Lower lobe of right lung (tissue), 2 donors: ENCODE measurements around the gene BBC3. TPM values are rescaled to one million over a fixed set of nuclear protein-coding genes. Genes with fewer than 3 reads are reported as not detected.

Experiments used
- ATAC-seq, 2 donors: fragments of 200-7000 bp; cut with Tn5 transposase; one replicate each; pipeline ENCODE4 v1.9.1; 2020 to 2022; ENCODE audit warnings: mild to moderate bottlenecking in 2 of 2, moderate library complexity in 2 of 2
- DNase-seq: peaks from one replicate; pipeline ENCODE4 v3.0.0-alpha.2; 2020
- H3K27ac ChIP-seq: fragments of 200-600 bp; one replicate; pipeline ENCODE4 v1.8.0; 2022
- H3K27me3 ChIP-seq: fragments of 200-600 bp; one replicate; pipeline ENCODE4 v1.8.0; 2022; ENCODE audit warnings: low read depth
- H3K36me3 ChIP-seq: fragments of 200-600 bp; one replicate; pipeline ENCODE4 v1.8.0; 2022; ENCODE audit warnings: mild to moderate bottlenecking
- H3K4me1 ChIP-seq: fragments of 200-600 bp; one replicate; pipeline ENCODE4 v1.8.0; 2022
- H3K4me3 ChIP-seq: fragments of 200-600 bp; one replicate; pipeline ENCODE4 v1.8.0; 2022; ENCODE audit warnings: mild to moderate bottlenecking
- H3K9me3 ChIP-seq: fragments of 200-600 bp; one replicate; pipeline ENCODE4 v1.8.0; 2022
- CTCF ChIP-seq: fragments of 200-600 bp; IDR thresholded peaks from one replicate; pipeline ENCODE4 v1.8.0; 2022; ENCODE audit warnings: antibody characterized with exemption, mild to moderate bottlenecking
- intact Hi-C: fragments of 100-400 bp; cut with DNase I; formaldehyde crosslinking; loops from one replicate; pipeline ENCODE4 v1.11.0; 2022
- total RNA-seq: library from RNA; stranded (reverse); fragmentation: NEBNext Ultra II Directional; extraction: Animal tissue kit (Norgen Biotek cat#: 25700); gene quantifications from one replicate; pipeline ENCODE4 v1.2.1, GENCODE V29; 2021
- donor health status: DM: no; HTN: yes; CAD: no; lungs with severe emphysema.

BBC3 gene
- total RNA-seq, 1 donor from 2014 or later = 18.5 TPM

DNA sequence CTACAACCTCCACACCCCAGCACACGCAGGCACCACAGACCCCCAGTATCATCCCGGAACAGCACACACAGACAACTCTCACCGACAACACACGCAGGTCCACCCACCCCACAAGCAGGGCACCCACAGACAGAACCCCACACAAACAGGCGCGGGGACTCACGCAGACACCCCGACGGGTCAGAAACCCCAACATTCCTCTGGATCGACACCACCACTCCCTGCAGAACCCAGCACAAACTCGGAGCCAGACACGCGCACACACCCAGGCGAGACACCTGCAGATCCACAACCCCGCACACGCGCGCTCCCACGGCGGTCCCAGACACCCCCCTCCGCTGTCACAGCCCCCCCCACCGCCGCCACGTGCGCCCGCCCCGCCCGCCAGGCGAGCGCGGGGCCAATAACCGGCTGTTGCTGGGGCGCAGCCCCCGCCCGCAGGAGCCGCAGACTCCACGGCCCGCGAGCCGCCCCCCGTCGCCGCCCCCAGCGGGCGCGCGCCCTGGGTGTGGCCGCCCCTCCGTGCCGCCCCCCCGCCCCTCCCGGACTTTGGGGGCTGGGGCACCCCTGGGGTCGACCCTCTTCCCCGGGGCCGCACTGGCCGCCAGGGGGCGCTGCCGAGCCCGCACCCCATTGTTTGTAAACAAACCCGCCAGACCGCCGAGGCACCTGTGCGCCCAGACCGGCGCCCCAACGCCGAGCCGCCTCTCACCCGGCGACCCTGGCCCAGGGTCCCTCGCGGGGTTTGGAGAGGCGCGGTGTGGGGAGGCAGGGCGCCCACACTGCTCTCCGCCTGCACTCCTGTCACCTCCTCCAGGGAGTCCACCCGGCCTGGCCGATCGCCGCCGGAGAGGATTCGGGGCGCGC lies 712 bp downstream of the BBC3 start:
- Histone ChIP-seq H3K9me3 (no peaks in the 10 kb centered on the region), H3K4me1 (peaks cover 46% of the 10 kb centered on the region), H3K4me3 (peak overlapping the region; percentile 91), H3K27me3 (no peaks in the 10 kb centered on the region), H3K36me3 (peaks cover 2% of the 10 kb centered on the region), H3K27ac (peak overlapping the region; percentile 89)
- peak; percentile 78 for TF ChIP-seq CTCF
- DNase-seq = peak; percentile 84
- intact Hi-C loops = no loop called here
- ATAC-seq = peak; percentile 5 to 6

DNA sequence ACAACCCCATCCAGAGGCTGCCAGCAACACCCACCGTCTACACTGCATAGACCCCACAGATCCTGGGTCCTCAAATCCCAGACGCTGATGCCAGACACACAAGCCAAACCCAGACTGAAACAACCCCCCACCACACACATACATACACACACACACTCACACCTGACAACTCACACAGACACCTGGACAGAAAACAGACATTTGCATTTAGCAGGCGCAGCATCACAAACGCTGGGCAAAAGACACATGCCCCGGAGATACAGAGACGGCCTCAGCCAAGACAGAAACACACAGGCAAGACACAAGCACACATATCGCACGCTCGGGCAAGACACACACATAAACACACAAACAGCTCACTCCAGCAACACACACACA lies 1.3 kb downstream of the BBC3 start:
- intact Hi-C loops = no loop called here
- Histone ChIP-seq H3K4me3 (peak overlapping the region; percentile 91), H3K9me3 (no peaks in the 10 kb centered on the region), H3K36me3 (peaks cover 8% of the 10 kb centered on the region), H3K27me3 (no peaks in the 10 kb centered on the region), H3K27ac (peak overlapping the region; percentile 89), H3K4me1 (peaks cover 47% of the 10 kb centered on the region)
- ATAC-seq = no peak
- TF ChIP-seq CTCF = no peak
- no peak for DNase-seq

DNA sequence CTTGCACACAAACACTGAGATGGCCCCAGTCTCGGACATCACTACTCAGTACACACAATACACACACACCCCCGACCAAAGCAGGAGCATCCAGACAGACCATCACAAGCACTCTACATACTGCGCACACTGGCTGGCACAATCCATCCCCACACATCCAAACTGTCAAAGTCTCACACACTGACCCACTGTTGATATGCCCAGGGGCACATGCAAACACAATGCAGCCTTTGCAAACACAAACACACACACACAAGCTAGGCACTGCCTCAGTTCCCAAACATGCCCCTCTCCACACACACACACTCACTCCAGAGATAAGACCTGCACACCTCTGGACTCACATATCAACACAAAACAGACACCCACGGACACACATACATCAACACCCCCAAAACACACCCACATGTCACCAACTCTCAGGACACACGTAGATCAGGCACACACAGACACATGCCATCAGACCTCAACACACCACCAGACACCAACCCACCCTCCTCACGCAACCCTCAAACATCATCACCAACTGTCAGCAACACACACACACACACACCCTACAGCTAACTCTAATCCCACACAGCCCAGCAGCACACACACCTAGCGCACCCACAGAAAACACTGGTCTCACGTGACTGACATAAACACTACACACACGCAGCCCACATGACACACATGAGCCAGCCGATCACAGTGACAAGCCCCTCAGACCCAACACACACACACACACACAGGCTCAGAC lies 1.9 kb downstream of the BBC3 start:
- Histone ChIP-seq H3K27me3 (no peaks in the 10 kb centered on the region), H3K36me3 (peaks cover 12% of the 10 kb centered on the region), H3K4me3 (peak overlapping the region; percentile 91), H3K9me3 (no peaks in the 10 kb centered on the region), H3K4me1 (peaks cover 47% of the 10 kb centered on the region), H3K27ac (peak overlapping the region; percentile 100)
- TF ChIP-seq CTCF = no peak
- no peak for ATAC-seq
- intact Hi-C loops = no loop called here
- DNase-seq = no peak

DNA sequence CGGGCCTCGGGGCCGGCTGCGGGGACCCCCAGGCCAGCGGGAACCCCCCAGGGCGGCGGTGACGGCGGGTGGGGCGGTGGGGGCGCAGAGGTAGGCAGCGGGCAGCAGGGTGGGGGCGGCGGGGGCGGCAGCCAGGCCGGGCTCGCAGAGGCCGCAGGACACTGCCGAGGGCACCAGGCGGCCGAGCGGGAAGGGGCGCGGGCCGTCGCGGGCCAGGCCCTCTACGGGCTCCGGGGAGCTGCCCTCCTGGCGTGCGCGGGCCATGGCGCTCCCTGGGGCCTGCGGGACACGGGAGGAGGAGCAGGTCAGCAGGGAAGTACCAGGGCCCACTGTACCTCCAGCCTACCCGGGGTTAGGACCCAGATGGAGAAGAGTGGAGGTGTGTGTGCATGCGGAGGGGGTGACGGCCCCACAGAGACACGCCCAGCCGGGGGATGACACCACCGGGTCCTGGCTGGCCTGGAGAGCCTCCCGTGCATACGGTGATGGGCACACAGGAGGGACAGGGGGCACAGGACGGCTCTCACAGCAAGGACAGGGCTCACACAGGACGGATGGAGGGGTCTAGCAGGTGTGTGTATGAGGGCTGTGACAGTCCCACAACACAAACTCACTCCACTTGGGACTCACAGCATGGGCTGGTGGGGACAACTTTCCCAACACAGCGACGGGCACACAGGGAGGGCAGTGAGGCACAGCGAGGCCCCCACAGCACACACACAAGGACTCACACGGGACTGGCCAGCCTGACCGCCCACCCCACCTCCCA lies 2.6 kb downstream of the BBC3 start:
- Histone ChIP-seq H3K4me1 (peaks cover 47% of the 10 kb centered on the region), H3K27ac (peak overlapping the region; percentile 100), H3K36me3 (peaks cover 20% of the 10 kb centered on the region), H3K4me3 (peak overlapping the region; percentile 91), H3K27me3 (no peaks in the 10 kb centered on the region), H3K9me3 (no peaks in the 10 kb centered on the region)
- ATAC-seq = peak; percentile 0 to 2
- TF ChIP-seq CTCF = no peak
- peak; percentile 73 for DNase-seq
- intact Hi-C loops = no loop called here

DNA sequence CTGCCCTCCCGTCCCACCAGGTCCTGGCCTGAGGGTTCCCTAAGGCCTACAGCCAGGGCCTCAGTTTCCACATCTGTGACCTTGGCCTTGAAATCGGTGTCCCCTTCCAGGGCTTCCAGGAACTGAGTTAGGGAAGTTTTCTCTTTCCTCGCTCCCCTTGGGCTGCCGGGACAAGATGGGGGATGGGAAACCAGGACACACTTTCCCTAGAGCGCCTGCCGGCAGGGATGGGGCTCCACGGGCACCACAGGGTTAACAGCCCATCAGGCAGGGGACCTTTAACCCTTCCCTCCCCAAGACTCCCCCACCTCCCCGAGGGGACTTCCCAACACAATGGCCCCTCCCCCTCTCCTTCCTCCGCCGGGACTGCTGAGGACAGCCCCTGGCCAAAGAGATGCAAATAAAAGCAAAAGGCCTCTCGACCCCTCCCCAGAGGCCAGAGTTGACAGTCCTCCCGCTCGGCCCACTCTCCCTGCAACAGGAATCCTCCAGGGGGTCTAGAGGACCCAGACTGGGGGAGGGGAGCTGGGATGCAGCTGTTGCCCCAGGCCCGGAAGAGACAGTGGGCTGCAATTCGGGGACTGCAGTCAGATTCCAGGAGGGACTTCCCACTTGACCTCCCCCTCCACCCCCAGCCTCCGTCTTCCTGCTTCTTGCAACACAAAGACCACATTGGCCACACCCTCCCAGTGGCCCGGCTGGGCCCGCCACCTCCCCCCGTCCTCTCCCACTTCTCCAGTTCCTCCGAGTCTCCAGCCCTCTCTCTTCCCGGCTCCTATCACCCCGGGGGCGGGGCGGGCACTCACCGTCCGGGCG lies 3.4 kb downstream of the BBC3 start:
- no peak for TF ChIP-seq CTCF

More for the DNA sequence above, 3.4 kb downstream of the BBC3 start:
- peak overlapping the region; percentile 91 for H3K4me3 ChIP-seq
- DNase-seq = peak; percentile 94
- peaks cover 43% of the 10 kb centered on the region for H3K4me1 ChIP-seq
- peak; percentile 60 to 70 for ATAC-seq
- peak overlapping the region; percentile 100 for H3K27ac ChIP-seq
- intact Hi-C loops = no loop called here
- H3K9me3 ChIP-seq = no peaks in the 10 kb centered on the region
- H3K27me3 ChIP-seq = no peaks in the 10 kb centered on the region
- H3K36me3 ChIP-seq = peaks cover 23% of the 10 kb centered on the region
